ENCODE measurements around the gene RAMAC. TPM values are rescaled to one million over a fixed set of nuclear protein-coding genes. Genes with fewer than 3 reads are reported as not detected.

Gene RAMAC
- total RNA-seq, 1 donor = 26.4 TPM

DNA sequence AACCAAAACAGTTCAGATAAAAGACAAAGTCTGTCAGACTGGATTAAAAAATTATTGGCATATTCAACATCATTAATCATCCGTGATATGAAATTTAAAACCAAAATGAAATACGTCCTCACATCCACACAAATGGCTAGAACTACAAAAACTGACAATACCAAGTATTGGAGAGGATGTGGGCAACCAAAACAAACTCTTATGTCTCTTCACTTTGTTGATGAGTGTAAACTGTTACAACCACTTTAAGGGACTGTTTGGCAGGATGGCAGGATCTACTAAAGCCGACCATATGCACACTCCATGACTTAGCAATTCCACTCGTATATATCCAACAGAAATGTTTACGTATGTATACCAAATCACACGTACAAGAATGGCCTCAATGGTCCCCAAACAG is 50.2 kb downstream of the RAMAC start:
- H3K4me3 ChIP-seq (ENCODE audit: insufficient read depth, low read length) = no peak overlapping the region
- peaks cover 29% of the 10 kb centered on the region for H4K20me1 ChIP-seq (ENCODE audit: insufficient read depth, low read length)
- H3K4me1 ChIP-seq (ENCODE audit: insufficient read depth, low read length) = no peaks in the 10 kb centered on the region
- H3K4me2 ChIP-seq (ENCODE audit: insufficient read depth, low read length) = no peak overlapping the region
- H3K36me3 ChIP-seq (ENCODE audit: insufficient read depth, low read length) = peaks cover 18% of the 10 kb centered on the region
- no peak overlapping the region for H3K27ac ChIP-seq (ENCODE audit: low read depth, low read length)
- H3K79me2 ChIP-seq (ENCODE audit: insufficient read depth, low read length) = peaks cover 90% of the 10 kb centered on the region
- no peak for DNase-seq (ENCODE audit: insufficient read length, low spot score, missing footprints)
- no peaks in the 10 kb centered on the region for H3K27me3 ChIP-seq (ENCODE audit: insufficient read depth, low read length)
- no peaks in the 10 kb centered on the region for H3K9me3 ChIP-seq (ENCODE audit: low read depth, low read length)
- H2AFZ ChIP-seq (ENCODE audit: low read length) = no peak overlapping the region
- TF ChIP-seq, protein P1, sequence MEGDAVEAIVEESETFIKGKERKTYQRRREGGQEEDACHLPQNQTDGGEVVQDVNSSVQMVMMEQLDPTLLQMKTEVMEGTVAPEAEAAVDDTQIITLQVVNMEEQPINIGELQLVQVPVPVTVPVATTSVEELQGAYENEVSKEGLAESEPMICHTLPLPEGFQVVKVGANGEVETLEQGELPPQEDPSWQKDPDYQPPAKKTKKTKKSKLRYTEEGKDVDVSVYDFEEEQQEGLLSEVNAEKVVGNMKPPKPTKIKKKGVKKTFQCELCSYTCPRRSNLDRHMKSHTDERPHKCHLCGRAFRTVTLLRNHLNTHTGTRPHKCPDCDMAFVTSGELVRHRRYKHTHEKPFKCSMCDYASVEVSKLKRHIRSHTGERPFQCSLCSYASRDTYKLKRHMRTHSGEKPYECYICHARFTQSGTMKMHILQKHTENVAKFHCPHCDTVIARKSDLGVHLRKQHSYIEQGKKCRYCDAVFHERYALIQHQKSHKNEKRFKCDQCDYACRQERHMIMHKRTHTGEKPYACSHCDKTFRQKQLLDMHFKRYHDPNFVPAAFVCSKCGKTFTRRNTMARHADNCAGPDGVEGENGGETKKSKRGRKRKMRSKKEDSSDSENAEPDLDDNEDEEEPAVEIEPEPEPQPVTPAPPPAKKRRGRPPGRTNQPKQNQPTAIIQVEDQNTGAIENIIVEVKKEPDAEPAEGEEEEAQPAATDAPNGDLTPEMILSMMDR (IDR thresholded peaks at IDR 0.05; ENCODE audit: extremely low read depth, low read depth, low read length) = no peak

DNA sequence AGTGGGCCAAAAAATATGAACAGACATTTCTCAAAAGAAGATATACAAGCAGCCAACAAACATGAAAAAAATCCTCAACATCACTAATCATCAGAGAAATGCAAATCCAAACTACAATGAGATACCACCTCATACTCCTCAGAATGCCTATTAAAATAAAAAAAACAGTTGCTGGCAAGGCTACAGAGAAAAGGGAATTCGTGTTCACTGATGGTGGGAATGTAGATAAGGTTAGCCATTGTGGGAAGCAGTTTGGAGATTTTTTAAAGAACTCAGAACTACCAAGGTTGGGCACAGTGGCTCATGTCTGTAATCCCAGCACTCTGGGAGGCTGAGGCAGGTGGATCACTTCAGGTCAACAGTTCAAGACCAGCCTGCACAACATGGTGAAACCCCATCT is 53.2 kb downstream of the RAMAC start:
- Histone ChIP-seq H4K20me1 (ENCODE audit: insufficient read depth, low read length) (peaks cover 23% of the 10 kb centered on the region), H3K36me3 (ENCODE audit: insufficient read depth, low read length) (peaks cover 35% of the 10 kb centered on the region)

More for the DNA sequence above, 53.2 kb downstream of the RAMAC start:
- DNase-seq (ENCODE audit: insufficient read length, low spot score, missing footprints) = no peak
- H3K4me1 ChIP-seq (ENCODE audit: insufficient read depth, low read length) = no peaks in the 10 kb centered on the region
- no peak overlapping the region for H3K4me3 ChIP-seq (ENCODE audit: insufficient read depth, low read length)
- H3K4me2 ChIP-seq (ENCODE audit: insufficient read depth, low read length) = no peak overlapping the region
- H3K27me3 ChIP-seq (ENCODE audit: insufficient read depth, low read length) = no peaks in the 10 kb centered on the region
- no peaks in the 10 kb centered on the region for H3K9me3 ChIP-seq (ENCODE audit: low read depth, low read length)
- no peak overlapping the region for H2AFZ ChIP-seq (ENCODE audit: low read length)
- TF ChIP-seq, protein P1 (IDR thresholded peaks at IDR 0.05; ENCODE audit: extremely low read depth, low read depth, low read length) = no peak
- peaks cover 90% of the 10 kb centered on the region for H3K79me2 ChIP-seq (ENCODE audit: insufficient read depth, low read length)
- H3K27ac ChIP-seq (ENCODE audit: low read depth, low read length) = no peak overlapping the region

Other genes with a start within 250 kb of the RAMAC start
- gene FSD2, start 180.1 kb upstream of the RAMAC start, total RNA-seq = not detected in 2 replicates
- 8.0 and 8.3 TPM in 2 replicates for gene WHAMM, start 176.6 kb upstream of the RAMAC start, total RNA-seq
- gene HOMER2, start 33.5 kb upstream of the RAMAC start, total RNA-seq = 7.7 and 11.6 TPM in 2 replicates
- gene C15orf40, start 25.4 kb downstream of the RAMAC start, total RNA-seq = 10.9 and 13.4 TPM in 2 replicates
- gene BTBD1, start 81.0 kb downstream of the RAMAC start, total RNA-seq = 88.3 and 99.6 TPM in 2 replicates
- 0.29 and 0.36 TPM in 2 replicates for gene TM6SF1, start 121.4 kb downstream of the RAMAC start, total RNA-seq
- gene HDGFL3, start 221.6 kb downstream of the RAMAC start, total RNA-seq = 27.5 and 42.4 TPM in 2 replicates

All from osteoblast (primary cell).